Progenitor cell of endocrine pancreas (in vitro differentiated cells): Measurements from ENCODE around the gene DNALI1. TPM values are rescaled to one million over a fixed set of nuclear protein-coding genes. Genes with fewer than 3 reads are reported as not detected.
A peak's percentile ranks its signal among the peaks of the same experiment; 100 is the strongest.

Source experiments
- DNase-seq: peaks from one replicate; pipeline ENCODE4 v3.0.0; 2021; ENCODE audit warnings: low spot score; ENCODE audit not compliant: unreplicated experiment
- H3K27ac Mint-ChIP-seq: 2 replicates; pipeline ENCODE4 v1.8.0; 2021; ENCODE audit warnings: mild to moderate bottlenecking, moderate library complexity, mixed read lengths
- H3K27me3 Mint-ChIP-seq: 2 replicates; pipeline ENCODE4 v1.8.0; 2021; ENCODE audit warnings: mixed read lengths
- H3K36me3 Mint-ChIP-seq: 2 replicates; pipeline ENCODE4 v1.8.0; 2022; ENCODE audit warnings: mixed read lengths; ENCODE audit not compliant: insufficient read depth
- H3K4me1 Mint-ChIP-seq: 2 replicates; pipeline ENCODE4 v1.8.0; 2021; ENCODE audit warnings: low read depth, mixed read lengths
- H3K4me3 Mint-ChIP-seq: 2 replicates; pipeline ENCODE4 v1.8.0; 2021; ENCODE audit warnings: low read depth, mild to moderate bottlenecking, moderate library complexity, mixed read lengths
- H3K9me3 Mint-ChIP-seq: 2 replicates; pipeline ENCODE4 v1.8.0; 2021; ENCODE audit warnings: low read depth, mixed read lengths
- CTCF ChIP-seq: fragments of 200-600 bp; sonication (generic); IDR thresholded peaks from one replicate; pipeline ENCODE4 v1.5.0; 2021; ENCODE audit warnings: antibody characterized with exemption, mild to moderate bottlenecking; ENCODE audit not compliant: unreplicated experiment
- total RNA-seq: library from RNA; stranded (reverse); gene quantifications from 2 replicates; pipeline ENCODE4 v1.2.1, GENCODE V29; 2021

The DNALI1 gene
- total RNA-seq, 1 donor from 2014 or later = 75.4 TPM

GRCh38 chr1:37545019-37545418 is 11.7 kb upstream of the DNALI1 start:
- H3K27me3 Mint-ChIP-seq = no peaks in the 10 kb centered on the region
- H3K27ac Mint-ChIP-seq = no peak overlapping the region
- DNase-seq = no peak
- no peak overlapping the region for H3K4me3 Mint-ChIP-seq
- peaks cover 24% of the 10 kb centered on the region for H3K36me3 Mint-ChIP-seq
- no peaks in the 10 kb centered on the region for H3K4me1 Mint-ChIP-seq
- TF ChIP-seq CTCF = no peak
- H3K9me3 Mint-ChIP-seq = no peaks in the 10 kb centered on the region

- H3K4me3 Mint-ChIP-seq = no peak overlapping the region
- no peaks in the 10 kb centered on the region for H3K9me3 Mint-ChIP-seq
- peaks cover 18% of the 10 kb centered on the region for H3K36me3 Mint-ChIP-seq
- TF ChIP-seq CTCF = no peak
- DNase-seq = no peak
- H3K27me3 Mint-ChIP-seq = no peaks in the 10 kb centered on the region
- no peak overlapping the region for H3K27ac Mint-ChIP-seq
- H3K4me1 Mint-ChIP-seq = peaks cover 14% of the 10 kb centered on the region
These were observed 7.4 kb upstream of the DNALI1 start for GRCh38 chr1:37549341-37549740.

GRCh38 chr1:37553598-37553926 is 3.2 kb upstream of the DNALI1 start:
- no peaks in the 10 kb centered on the region for H3K9me3 Mint-ChIP-seq
- peak overlapping the region; percentile 96 for H3K4me3 Mint-ChIP-seq
- H3K36me3 Mint-ChIP-seq = peaks cover 5% of the 10 kb centered on the region
- peaks cover 32% of the 10 kb centered on the region for H3K4me1 Mint-ChIP-seq
- TF ChIP-seq CTCF = no peak
- DNase-seq = no peak
- H3K27ac Mint-ChIP-seq = peak overlapping the region; percentile 97
- H3K27me3 Mint-ChIP-seq = no peaks in the 10 kb centered on the region

GRCh38 chr1:37553927-37554808 is 2.6 kb upstream of the DNALI1 start, which contains the start of gene SNIP1:
Gene SNIP1 (minus strand): TSS chr1:37554293. CDS start chr1:37554229, 64 bp downstream.
- Mint-ChIP-seq H3K27ac (peak within 1 kb of the TSS; percentile 97), H3K27me3 (no peaks in the 10 kb centered on the region), H3K4me3 (peak within 1 kb of the TSS; percentile 96), H3K36me3 (peaks cover 5% of the 10 kb centered on the region), H3K9me3 (no peaks in the 10 kb centered on the region), H3K4me1 (peaks cover 35% of the 10 kb centered on the region)
- no peak for TF ChIP-seq CTCF
- peak; percentile 78 for DNase-seq

- DNase-seq = no peak
- Mint-ChIP-seq H3K36me3 (peaks cover 14% of the 10 kb centered on the region), H3K27ac (peak overlapping the region; percentile 97), H3K4me3 (peak overlapping the region; percentile 95), H3K4me1 (peaks cover 50% of the 10 kb centered on the region), H3K27me3 (no peaks in the 10 kb centered on the region), H3K9me3 (no peaks in the 10 kb centered on the region)
- TF ChIP-seq CTCF = no peak
These were observed 662 bp downstream of the DNALI1 start for GRCh38 chr1:37557402-37557801.
